T-helper 9 cell (primary cell): ENCODE data around the gene TSHZ1.

Experiments
- DNase-seq: peaks from one replicate; pipeline ENCODE4 v3.0.0-alpha.2; 2020

Gene TSHZ1

DNA sequence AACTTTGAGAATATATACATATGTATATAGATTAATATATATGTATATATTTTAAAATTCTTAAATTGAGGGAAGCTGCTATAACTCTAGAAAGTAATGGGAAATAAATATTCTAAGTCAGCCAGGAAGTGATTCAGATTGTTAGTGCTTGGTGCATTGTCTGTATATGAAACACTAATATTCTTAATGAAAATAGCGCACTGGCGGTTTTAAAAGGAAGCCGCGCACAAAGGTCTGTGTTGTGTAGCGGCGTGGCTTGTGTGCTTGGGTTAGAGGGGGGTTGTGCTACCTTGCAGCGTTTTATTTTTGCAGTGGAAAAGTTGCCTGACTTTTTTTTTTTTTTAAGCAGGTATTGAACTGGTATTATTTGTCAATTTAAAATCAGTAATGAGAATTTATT, 11.3 kb downstream of the TSHZ1 start:
- no peak for DNase-seq

DNA sequence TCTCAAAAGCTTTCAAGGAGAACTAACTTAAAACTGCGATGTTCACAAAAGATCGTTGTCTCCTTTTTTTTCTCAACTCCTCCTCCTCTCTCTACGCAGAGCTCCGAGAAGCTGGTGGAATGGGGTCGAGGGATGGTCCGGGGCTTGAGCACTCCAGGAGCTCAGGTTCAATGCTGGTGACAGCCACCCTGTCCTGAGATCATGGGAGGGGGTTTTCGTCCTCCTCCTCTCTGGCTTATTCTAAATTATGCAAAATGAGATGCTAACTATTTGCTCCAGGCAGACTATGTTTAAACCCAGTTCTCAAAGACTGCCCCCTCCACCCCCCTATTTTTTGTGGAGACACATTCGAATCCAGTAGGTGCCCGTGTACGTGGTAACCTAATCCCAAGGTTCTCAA, 11.8 kb downstream of the TSHZ1 start:
- no peak for DNase-seq

DNA sequence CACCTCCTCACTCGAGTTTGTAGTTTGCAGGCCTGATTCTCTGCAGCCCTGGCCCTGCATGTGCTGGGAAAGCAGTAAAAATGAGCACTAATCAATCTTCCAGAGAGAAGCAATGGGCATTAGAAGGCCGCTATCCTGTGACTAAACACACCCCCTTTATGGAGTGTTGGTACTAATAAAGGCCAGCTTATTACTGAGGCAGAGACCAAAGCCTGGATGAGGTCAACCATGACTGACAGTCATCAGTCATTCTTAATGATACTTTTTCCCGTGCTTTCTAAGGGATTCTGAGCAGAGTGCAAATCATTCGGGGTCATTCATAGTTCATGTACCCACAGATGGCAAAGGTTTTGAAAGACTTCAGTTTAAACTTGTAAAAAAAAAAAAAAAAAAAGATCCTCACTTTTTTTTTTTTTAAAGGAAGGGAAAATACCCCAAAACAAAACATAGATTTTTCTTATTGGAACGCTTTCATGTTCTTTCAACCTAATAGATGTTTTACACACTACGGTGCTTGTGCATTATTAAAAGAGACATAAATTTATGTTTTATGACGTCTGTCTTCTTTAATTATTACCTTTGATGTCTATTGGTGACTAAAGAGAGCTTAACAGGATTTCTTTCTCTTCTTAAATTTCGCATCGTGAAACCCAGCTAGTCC, 13.2 kb downstream of the TSHZ1 start:
- no peak for DNase-seq

DNA sequence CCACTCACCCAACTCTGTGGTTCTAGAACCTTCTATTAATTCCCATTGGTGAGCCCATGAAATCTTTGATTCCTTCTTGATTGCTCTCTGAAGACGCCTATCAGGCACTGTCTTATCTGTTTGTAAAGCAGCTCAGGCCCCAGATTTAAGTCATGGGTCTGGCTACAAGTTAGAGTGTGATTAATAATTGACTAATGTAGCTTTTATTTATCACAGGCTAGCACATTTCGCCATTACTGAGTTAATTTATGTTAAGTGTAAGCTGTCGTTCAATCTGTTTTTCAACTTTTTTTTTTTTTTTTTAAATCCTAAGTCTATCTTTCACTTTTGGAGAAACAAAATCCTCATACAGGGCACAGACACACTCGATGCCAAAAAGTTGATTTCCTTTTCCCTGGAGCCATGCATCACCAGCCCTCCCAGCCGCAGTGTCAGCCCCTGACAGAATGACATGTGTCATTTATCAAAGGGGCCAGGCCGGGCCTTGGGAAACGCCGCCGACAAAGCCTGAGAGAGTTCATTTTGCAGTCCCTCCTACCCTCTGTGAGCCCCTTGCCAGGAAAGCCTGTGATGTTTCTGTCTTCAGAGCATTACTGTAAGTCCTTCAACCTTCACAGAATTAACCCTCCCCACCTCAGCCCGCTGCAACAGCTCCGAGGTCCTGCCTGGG, 15.8 kb downstream of the TSHZ1 start:
- DNase-seq: no peak

DNA sequence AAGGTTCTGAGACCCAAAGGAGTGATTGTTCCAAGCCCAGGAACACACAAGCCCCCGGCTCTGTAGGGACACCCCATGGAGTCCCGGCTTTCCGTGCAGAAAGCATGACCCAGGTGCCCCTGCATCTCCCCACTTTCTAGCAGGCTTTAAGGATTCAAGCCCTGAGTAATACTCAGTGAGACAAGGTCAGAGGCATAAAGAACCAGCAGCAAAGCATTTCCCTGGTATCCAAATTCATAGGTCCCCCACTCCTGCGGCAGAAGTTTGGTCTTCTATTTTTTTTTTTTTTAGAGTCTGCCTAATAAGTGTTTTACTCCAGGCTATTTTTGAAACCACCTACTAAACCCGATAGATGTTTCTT, 16.3 kb downstream of the TSHZ1 start:
- DNase-seq: no peak

DNA sequence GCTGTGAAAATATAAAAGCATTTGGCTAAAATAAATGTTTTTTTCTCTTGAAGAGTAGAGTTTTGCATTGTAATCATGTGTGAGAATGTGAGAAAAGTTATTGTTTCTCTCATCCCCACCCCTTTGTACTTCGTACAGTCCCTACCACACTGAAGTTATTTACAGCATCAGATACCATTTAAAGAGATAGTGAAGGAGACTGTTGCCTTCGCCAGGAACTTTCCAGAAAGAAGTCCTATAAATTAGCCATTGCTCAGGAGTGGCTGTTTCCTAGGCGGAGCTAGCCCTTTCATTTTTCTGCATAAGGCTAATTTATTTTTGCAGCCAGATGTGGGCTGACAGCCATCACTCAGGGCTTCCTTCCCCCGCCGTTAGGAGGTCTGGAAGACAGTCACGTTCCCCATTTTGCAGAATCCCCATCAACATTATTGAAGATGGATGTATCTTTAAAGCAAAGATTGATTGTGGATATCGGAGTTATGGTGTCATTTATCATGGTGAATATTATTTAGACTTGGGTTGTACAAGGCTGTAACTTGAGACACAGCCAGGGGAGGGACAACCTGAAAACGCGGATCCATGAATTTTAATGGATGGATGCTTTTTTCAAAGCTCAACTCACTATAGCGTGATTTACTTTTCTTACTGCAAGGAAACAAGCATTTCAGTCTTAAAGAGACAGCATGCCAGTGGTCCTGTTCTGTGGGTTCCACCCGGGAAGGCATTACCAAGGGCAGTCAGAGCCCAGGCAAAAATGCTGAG, 17.1 kb downstream of the TSHZ1 start:
- DNase-seq: no peak

DNA sequence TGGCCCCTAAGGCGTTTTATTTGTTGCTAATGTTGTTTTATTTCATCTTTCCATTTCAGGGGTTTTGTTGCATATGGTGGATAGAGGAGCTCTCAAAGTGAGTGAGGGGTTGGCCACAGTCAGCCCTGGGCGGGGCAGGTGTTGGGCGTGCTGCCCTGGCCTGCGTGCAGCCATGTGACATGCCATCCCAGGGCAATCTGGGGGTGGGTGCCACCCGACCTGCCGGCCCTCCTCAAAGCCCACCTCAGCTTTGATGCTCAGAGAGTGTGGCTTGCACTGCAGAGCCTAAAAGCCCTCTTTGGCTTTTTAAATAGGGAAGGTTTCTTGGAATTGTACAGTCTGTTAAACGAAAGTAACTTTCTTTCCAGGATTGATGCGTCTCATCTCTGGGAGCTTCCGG, 18.4 kb downstream of the TSHZ1 start:
- DNase-seq: no peak

DNA sequence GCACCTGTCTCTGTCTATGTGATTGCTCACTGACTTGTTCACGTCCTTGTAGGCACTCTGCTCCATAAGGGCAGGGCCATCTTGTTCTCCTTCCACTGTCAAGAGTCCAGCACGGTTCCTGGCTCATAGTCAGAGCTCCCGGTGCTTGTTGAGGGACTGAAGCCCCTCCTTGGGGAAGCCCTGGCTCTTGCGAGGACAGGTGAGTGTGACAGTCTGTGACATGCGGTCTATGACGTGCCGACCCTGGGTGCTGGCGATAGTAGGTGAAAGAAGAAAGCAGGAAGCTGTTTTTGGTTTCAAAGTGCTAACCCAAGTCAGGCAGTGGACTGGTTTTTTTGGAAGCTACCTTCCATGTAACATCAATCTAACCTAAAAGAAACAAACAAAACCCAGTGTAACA, 18.8 kb downstream of the TSHZ1 start:
- no peak for DNase-seq

DNA sequence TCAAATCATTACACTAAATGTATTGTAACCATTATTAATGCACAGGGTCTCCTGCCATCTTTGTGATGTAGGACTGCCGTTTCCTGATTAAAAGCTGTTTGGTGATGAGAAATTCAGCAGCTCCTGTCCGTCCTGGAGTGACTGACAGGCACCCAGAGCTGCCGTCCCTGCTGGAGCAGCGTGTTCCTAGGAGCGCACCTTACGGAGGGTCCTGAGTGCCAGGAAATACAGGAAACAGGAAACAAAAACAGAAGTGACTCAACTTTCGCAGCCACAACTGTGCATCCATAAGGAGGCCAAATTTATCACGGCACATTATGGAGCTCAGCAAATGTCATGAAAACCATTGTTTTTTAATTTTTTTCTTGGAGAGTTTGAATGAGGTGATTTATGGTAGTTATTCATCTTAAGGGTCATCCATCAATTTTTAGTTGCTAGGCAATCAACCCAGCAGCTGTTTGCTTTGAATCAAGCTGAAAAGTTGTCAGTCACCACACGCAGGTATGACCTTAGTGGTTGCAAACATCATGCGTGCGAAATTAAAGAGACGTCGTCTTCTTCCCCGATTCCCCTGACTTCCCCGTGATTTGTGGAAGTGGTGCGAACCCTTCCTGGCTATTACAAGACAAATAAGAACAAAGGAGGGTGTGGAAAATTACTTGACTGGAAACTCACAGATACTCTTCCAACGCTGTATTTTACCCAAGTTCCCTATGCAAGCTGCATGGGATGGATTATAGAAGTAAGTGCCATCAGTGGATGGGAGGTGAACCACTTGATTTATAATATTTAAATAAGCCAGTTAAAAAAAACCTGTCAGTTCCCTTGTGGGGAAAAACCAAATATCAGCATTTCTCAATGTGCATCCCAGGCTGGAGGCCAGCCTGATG, 19.8 kb downstream of the TSHZ1 start:
- no peak for DNase-seq

DNA sequence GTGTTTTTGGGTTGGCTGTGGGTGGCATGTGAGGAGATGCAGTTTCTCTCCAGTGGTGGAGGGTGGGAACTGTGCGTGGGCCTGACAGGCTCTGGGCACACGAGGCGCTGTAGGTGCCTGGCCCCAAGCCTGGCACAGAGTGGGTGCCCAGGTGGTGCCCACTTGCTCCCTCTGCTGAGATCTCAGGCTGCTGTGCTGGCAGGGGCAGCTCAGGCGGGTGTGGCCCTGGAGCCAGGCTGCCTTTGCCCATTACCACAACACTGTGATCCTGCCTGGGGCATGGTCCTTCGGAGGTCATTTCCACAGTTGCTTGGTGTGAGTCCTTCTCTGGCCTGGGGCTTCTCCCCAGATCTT, 20.4 kb downstream of the TSHZ1 start:
- DNase-seq: no peak

DNA sequence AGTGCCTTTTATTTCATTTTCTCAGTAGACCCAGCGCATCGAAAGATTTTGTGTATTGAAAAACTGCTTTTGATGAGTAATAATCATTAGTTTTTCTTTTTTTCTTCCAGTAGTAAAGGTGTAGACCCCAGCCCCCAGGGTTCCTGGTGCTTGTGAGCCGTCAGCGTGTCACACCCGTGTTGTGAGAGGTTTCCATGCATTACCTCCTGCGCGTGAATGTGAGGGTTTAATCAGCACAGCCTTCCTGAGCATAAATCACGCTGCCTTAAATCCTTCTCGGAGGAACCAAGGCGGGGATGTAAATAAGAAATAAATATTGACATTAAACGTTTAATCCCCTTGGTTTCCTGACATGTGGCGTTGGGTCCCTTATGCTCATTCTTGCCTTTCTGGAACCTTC, 24.3 kb downstream of the TSHZ1 start:
- no peak for DNase-seq

DNA sequence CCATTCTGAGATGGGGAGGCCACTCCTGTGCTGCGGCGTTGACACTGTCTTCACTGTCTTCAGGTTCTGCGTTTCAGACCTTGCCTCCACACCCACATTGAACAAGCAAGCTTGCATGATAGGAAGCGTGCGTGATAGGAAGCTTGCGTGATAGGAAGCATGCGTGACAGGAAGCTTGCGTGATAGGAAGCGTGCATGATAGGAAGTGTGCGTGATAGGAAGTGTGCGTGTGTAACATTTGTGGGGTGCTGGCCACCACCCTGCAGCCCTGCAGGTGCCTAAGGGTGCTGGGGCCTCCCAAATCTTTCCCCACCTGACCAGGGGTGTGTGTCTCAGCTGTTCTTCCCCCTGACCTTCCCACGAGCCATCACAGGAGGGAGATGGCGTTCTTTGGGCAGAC, 25.3 kb downstream of the TSHZ1 start:
- DNase-seq: no peak

DNA sequence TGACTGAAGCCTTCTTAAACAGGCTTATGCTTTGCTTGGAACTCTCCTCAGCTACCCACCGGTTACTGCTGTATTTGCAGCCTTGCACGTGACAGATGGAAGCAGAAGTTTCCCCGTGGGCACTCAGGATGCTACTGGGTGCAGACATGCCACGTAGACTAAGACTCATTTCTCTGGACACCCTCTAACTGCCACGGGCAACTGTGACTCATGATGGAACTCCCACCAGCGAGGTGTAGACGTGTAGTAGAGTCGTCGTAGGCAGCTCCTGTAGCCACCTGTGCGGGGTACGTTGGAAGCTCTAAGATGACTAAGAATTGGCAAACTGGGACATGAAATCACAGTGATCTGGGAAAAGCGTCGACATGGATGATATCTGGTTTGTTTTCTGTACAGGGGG, 27.5 kb downstream of the TSHZ1 start:
- DNase-seq: no peak

DNA sequence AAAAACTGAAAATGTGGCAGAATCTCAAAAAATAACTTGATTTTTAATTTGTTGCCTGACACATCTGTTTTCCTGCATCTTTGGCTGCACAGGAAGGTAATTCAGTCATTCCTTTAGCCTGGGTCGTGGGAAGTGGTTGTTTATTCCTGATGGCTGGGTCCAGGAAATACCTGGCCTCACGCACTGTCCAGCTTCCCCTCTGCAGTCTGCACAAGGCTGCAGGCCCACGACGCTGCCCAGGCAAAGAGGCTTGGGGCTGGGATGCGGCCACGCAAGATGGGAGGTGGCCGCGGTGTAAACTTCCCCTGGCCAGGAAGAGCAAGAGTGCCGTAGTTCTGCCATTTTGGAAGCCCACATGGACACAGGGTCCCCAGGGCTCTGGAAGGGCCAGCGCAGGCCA, 28.2 kb downstream of the TSHZ1 start:
- DNase-seq: no peak

DNA sequence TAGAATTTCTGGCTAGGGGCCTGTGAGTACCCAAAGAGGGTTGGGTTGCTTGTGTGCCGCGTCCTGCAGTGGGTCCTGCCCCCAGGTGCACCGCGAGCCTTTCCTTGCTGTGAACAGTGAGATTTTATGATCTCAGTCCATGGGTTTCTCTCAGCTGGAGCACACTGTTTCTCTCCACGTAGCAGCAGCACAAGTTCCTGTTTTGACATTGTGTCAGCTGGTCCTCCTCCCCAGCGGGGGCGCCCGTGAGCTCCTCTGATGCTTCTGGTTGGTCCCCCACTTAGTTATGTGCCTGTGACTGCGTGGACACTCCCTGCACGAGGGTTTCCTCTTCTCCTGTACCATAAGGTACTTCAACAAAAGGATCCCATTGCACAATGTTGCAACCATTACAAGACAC, 29.8 kb downstream of the TSHZ1 start:
- DNase-seq: no peak

DNA sequence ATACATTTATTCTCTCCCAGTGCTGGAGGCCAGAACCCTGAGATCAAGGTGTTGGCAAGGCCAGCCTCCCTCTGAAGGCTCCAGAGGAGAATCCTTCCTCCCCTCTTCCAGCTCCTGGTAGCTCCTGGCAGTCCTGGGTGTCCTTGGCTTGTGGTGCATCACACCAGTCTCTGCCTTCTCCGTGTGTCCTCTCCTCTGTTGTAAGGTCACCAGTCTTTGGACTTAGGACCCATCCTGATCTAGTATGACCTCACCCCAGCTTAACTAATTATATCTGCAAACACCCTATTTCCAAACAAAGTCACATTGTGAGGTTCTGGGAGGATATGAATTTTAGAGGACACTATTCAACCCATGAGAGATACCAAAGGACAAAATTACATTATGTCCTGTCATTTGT, 31.1 kb downstream of the TSHZ1 start:
- no peak for DNase-seq

DNA sequence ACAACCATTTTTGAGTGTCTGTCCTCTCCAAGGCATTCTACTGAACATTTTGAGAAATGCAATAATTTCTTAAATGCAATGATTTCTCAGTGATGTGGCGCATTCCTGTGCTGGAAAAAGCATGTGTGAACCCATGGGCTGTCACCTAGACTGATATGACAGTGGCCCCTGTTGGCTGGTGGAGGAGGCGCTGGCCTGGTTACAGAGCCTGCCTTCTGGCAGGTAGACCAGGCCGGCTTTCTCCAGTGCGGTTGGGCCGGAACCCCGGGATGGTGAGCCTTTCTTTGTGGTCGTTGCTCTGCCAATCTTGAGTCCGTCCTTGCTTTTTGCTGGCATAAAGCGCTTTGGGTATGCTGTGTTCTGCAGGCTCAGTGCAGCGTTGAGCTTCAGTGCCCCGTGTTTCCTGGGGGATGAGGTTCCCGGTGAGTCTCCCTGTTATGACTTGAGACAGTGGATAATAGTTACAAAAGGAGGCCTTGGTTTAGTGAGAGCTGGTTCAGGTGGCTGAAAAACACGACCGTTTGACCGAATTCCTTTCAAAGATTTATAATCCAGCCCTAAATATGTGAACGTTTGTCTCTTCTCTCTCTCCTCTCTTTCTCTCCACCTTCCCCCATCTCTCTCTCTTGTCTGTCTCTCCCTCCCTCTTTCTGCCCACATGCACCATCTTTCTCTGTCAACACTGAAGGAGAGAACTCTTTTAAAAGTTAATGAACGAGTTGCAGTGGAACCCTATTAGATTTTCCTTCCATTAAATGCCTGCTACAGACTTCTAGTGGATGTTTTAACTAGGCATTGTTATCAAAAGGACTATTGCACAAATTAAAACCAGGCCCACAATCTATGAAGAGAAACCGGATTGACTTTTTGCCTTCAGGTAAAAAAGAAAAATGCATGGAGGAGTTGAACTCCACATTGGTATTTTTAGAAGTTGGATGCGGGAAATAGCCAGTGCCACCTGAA, 34.0 kb downstream of the TSHZ1 start:
- no peak for DNase-seq

DNA sequence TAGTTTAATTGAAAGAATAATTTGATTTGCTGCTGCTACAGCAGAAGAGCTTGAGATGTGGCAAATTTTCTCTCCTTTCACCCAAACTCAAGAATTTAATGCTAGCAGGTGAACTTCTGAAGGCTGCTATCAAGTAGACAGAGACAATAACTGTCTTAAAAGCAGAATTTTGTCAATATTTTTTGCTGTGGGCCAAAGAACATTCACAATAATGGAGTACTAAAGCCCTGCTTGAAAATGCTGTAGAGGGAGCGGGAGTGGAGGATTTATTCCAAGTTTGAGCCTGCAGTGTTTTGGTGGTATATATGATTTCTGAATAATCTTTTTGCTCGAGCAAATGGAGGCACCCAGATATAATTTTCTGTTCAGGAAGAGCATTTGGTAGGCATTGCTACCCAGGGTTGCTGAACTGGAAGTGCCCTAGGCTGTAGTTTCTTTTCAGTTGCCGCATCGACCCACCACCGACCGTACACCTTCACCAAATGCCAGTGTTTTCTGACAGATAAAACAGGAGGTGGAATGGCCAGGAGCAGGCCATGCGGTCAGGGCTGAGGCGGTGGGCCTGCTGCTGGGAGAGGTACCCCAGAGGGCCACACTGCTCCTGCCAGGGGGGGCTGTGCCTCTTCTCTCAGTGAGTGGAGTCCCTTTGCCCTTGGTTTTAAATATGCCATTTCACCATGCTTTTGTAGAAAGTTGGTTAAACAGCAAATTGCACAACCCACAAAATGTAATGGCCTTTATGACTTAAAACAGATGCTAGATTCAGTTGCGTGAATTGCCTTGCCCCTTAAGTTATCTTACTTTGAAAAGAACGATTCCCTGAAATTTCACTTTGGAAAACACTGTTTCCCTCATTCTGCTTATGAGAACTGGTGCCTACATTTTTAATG, 36.4 kb downstream of the TSHZ1 start:
- DNase-seq: no peak

DNA sequence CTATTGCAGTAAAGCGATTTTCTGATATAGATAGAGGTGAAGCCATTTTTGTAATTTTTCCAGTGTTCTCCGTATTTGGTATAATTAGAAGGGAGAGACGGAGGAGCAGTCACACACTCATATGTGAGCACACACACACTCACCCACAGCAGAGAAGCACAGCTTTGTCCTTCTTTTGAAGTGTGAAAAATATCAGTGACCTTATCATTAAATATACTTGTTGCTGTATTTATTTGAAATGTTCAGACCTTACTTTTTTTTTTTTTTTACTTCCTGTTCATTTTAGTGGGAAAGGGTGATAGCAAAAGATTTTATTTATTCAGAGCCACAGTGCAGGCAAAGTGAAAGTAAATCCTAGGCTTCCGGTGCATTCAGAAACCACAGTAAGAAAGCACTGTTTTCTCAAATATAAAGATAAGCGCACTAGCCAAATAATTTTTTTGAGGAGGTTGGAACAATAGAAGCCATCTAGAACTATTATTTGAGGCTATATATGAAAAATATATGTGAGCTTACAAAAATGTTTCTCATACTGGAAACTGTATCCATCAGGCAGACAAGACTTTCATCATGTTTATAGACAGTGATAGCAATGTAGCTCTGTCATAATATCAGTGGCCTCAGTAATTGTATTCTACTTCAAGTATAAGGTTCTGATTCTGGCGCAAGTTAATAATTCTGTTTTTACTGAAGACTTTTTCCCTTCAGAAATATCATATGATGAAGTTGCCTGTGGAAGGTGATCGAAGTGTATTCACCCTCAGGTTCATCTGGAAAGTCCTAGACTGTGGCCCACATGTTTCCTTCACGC, 37.2 kb downstream of the TSHZ1 start:
- DNase-seq: no peak
